ENCODE results near the gene PLAC8L1.

PLAC8L1 gene

GRCh38 chr5:146042628-146043279 is 62.6 kb downstream of the PLAC8L1 start:
- no peak for DNase-seq (ENCODE audit: low read depth)

- DNase-seq (ENCODE audit: low read depth): no peak
Measured at GRCh38 chr5:146041180-146041789, 64.1 kb downstream of the PLAC8L1 start.

GRCh38 chr5:146040527-146040926 is 64.8 kb downstream of the PLAC8L1 start:
- no peak for DNase-seq (ENCODE audit: low read depth)

GRCh38 chr5:146039420-146039819 is 66.0 kb downstream of the PLAC8L1 start:
- no peak for DNase-seq (ENCODE audit: low read depth)

GRCh38 chr5:146034605-146035004 is 70.8 kb downstream of the PLAC8L1 start:
- DNase-seq (ENCODE audit: low read depth): no peak
